HEK293 (cell line): ENCODE measurements around the gene PLD6.
A peak's percentile ranks its signal among the peaks of the same experiment; 100 is the strongest.

ENCODE experiments used
- CTCF ChIA-PET: fragments of 350-600 bp; formaldehyde crosslinking; extraction: SDS; loops from one replicate; lab custom pipeline; 2021; ENCODE audit warnings: antibody characterized with exemption; lab: Yijun Ruan, JAX
- POLR2A ChIA-PET: fragments of 300-600 bp; formaldehyde crosslinking; extraction: SDS; loops from one replicate; lab custom pipeline; 2020; ENCODE audit warnings: antibody characterized with exemption, inconsistent platforms; lab: Yijun Ruan, JAX
- H3K27ac ChIP-seq: fragments of 200-500 bp; sonication (Bioruptor generic); 2 replicates; pipeline ENCODE4 v1.5.1; 2014; ENCODE audit warnings: low read depth, low read length, control low read depth, inconsistent platforms; ENCODE audit errors: extremely low read depth
- H3K36me3 ChIP-seq, 2 experiments: fragments of 200-500 bp in 1 of 2; sonication (Bioruptor generic) in 1 of 2; 1 replicate in 1 of 2; 2 replicates in 1 of 2; pipeline ENCODE4 v1.5.1; 2014 to 2017; ENCODE audit warnings: inconsistent platforms in 2 of 2, low read length in 2 of 2; ENCODE audit not compliant: control insufficient read depth in 2 of 2, insufficient read depth in 1 of 2
- H3K4me1 ChIP-seq: fragments of 200-500 bp; sonication (Bioruptor generic); 2 replicates; pipeline ENCODE4 v1.5.1; 2014; ENCODE audit warnings: mild to moderate bottlenecking, low read length, inconsistent platforms; ENCODE audit not compliant: control insufficient read depth, insufficient read depth
- H3K4me3 ChIP-seq: 2 replicates; pipeline ENCODE4 v1.5.1; 2011; ENCODE audit warnings: low read depth, mild to moderate bottlenecking, control low read depth, low read length, moderate library complexity
- H3K9me3 ChIP-seq: fragments of 200-500 bp; sonication (Bioruptor generic); 2 replicates; pipeline ENCODE4 v1.5.1; 2014; ENCODE audit warnings: low read depth, low read length, inconsistent platforms; ENCODE audit not compliant: control insufficient read depth, insufficient read depth
- GLIS1 ChIP-seq: fragments of 450-650 bp; formaldehyde crosslinking; IDR thresholded peaks from 2 replicates; pipeline ENCODE4 v1.5.1; 2016; ENCODE audit warnings: missing biosample characterization, missing genetic modification characterization
- HOXC10 ChIP-seq: sonication (generic); formaldehyde crosslinking; IDR thresholded peaks from 2 replicates; pipeline ENCODE4 v1.8.1; 2023; ENCODE audit warnings: mild to moderate bottlenecking, missing genetic modification reagents
- ZBTB49 ChIP-seq: fragments of 450-650 bp; formaldehyde crosslinking; IDR thresholded peaks from 2 replicates; pipeline ENCODE4 v1.5.1; 2016; ENCODE audit warnings: missing biosample characterization, missing genetic modification characterization, low read depth
- ZFP69B ChIP-seq: fragments of 450-650 bp; formaldehyde crosslinking; IDR thresholded peaks from 2 replicates; pipeline ENCODE4 v1.5.1; 2016; ENCODE audit warnings: missing biosample characterization, missing genetic modification characterization
- ZIC2 ChIP-seq: fragments of 450-650 bp; formaldehyde crosslinking; IDR thresholded peaks from 2 replicates; pipeline ENCODE4 v1.5.1; 2016; ENCODE audit warnings: missing biosample characterization, missing genetic modification characterization
- ZNF155 ChIP-seq: fragments of 450-650 bp; formaldehyde crosslinking; IDR thresholded peaks from 2 replicates; pipeline ENCODE4 v1.5.1; 2016; ENCODE audit warnings: missing biosample characterization, missing genetic modification characterization
- ZNF239 ChIP-seq: fragments of 450-650 bp; formaldehyde crosslinking; IDR thresholded peaks from 2 replicates; pipeline ENCODE4 v1.5.1; 2016; ENCODE audit warnings: missing biosample characterization, missing genetic modification characterization
- ZNF266 ChIP-seq: fragments of 450-650 bp; formaldehyde crosslinking; IDR thresholded peaks from 2 replicates; pipeline ENCODE4 v1.5.1; 2016; ENCODE audit warnings: missing biosample characterization, missing genetic modification characterization, low read depth
- ZNF600 ChIP-seq: fragments of 450-650 bp; formaldehyde crosslinking; IDR thresholded peaks from 2 replicates; pipeline ENCODE4 v1.5.1; 2016; ENCODE audit warnings: missing biosample characterization, missing genetic modification characterization
- ZXDB ChIP-seq: fragments of 450-650 bp; formaldehyde crosslinking; IDR thresholded peaks from 2 replicates; pipeline ENCODE4 v1.5.1; 2016; ENCODE audit warnings: missing biosample characterization, missing genetic modification characterization

The PLD6 gene

GRCh38 chr17:17231621-17232302 lies 25.6 kb upstream of the PLD6 start:
- TF ChIP-seq ZNF600 (tag by site-specific recombination) = peak; percentile 74
- no peak for TF ChIP-seq ZNF155
- Histone ChIP-seq H3K4me3 (no peak overlapping the region), H3K4me1 (peaks cover 7% of the 10 kb centered on the region; the same call in 1 of the 2 replicates), H3K9me3 (no peaks in the 10 kb centered on the region), H3K27ac (no peak overlapping the region), H3K36me3 (peaks cover 29 to 61% of the 10 kb centered on the region in 2 experiments)
- CTCF ChIA-PET = interaction anchor here (0.8 to 1.1 kb wide), 2 partner anchors 25 to 38 kb away, joined by 3 read pairs; no protein-coding TSS in a partner anchor
- POLR2A ChIA-PET = interaction anchor here (0.6 kb wide), 1 partner anchor 92 kb away, joined by 4 read pairs; no protein-coding TSS in a partner anchor

- H3K4me3 ChIP-seq = no peak overlapping the region
- H3K36me3 ChIP-seq = peaks cover 43 to 81% of the 10 kb centered on the region in 2 experiments
- no peaks in the 10 kb centered on the region for H3K9me3 ChIP-seq
- H3K27ac ChIP-seq = no peak overlapping the region
- H3K4me1 ChIP-seq = no peaks in the 10 kb centered on the region
- CTCF ChIA-PET = no interaction called here
- no peak for TF ChIP-seq HOXC10 (CRISPR knock-in tag)
- no peak for TF ChIP-seq ZFP69B (tag by site-specific recombination)
- TF ChIP-seq ZNF239 (tag by site-specific recombination) = no peak
- TF ChIP-seq ZXDB (tag by site-specific recombination) = no peak
- TF ChIP-seq ZNF266 (tag by site-specific recombination) = no peak
- TF ChIP-seq, all 188 proteins: peak for 0
- POLR2A ChIA-PET = interaction anchor here (0.6 to 1.3 kb wide), 3 partner anchors 51 to 362 kb away, joined by 3 to 4 read pairs (median 3); partner anchors contain the start of gene PEMT
These were observed 23.6 kb upstream of the PLD6 start for GRCh38 chr17:17229416-17230384.

GRCh38 chr17:17228521-17229279 lies 22.6 kb upstream of the PLD6 start:
- POLR2A ChIA-PET = no interaction called here
- no peak overlapping the region for H3K27ac ChIP-seq
- CTCF ChIA-PET = interaction anchor here (0.6 kb wide), 2 partner anchors 42 to 85 kb away, joined by 3 to 4 read pairs; no protein-coding TSS in a partner anchor

More at GRCh38 chr17:17228521-17229279, 22.6 kb upstream of the PLD6 start:
- TF ChIP-seq ZIC2 (tag by site-specific recombination) (peak; percentile 33; the same call in 1 of the 2 replicates), GLIS1 (tag by site-specific recombination) (peak; percentile 29; the same call in 1 of the 2 replicates), ZBTB49 (tag by site-specific recombination) (no peak)
- Histone ChIP-seq H3K4me3 (no peak overlapping the region), H3K36me3 (peaks cover 52 to 91% of the 10 kb centered on the region in 2 experiments), H3K4me1 (no peaks in the 10 kb centered on the region), H3K9me3 (no peaks in the 10 kb centered on the region)
